Hepatocyte (in vitro differentiated cells): ENCODE measurements around the gene SFXN4. TPM values are rescaled to one million over a fixed set of nuclear protein-coding genes. Genes with fewer than 3 reads are reported as not detected.

Experiments used
- DNase-seq: peaks from one replicate; pipeline ENCODE4 v3.0.0-alpha.2; 2016; ENCODE audit warnings: low spot score
- H2AFZ ChIP-seq: fragments of 200-600 bp; sonication (generic); 2 replicates; pipeline ENCODE4 v1.6.0; 2016; ENCODE audit warnings: antibody characterized with exemption, mild to moderate bottlenecking
- H3K27ac ChIP-seq: fragments of 200-600 bp; sonication (generic); 2 replicates; pipeline ENCODE4 v1.5.1; 2016; ENCODE audit warnings: mild to moderate bottlenecking
- H3K27me3 ChIP-seq: fragments of 200-600 bp; sonication (generic); 2 replicates; pipeline ENCODE4 v1.6.1; 2016
- H3K36me3 ChIP-seq: fragments of 200-600 bp; sonication (generic); replicated peaks from 2 replicates; pipeline ENCODE4 v1.5.1; 2016; ENCODE audit warnings: low read depth; ENCODE audit not compliant: insufficient read depth
- H3K4me1 ChIP-seq: fragments of 200-600 bp; sonication (generic); 2 replicates; pipeline ENCODE4 v1.5.1; 2016; ENCODE audit warnings: mild to moderate bottlenecking, moderate library complexity; ENCODE audit not compliant: insufficient read depth
- H3K4me2 ChIP-seq: fragments of 200-600 bp; sonication (generic); 2 replicates; pipeline ENCODE4 v1.6.0; 2016
- H3K4me3 ChIP-seq: fragments of 200-600 bp; sonication (generic); 2 replicates; pipeline ENCODE4 v1.5.1; 2016; ENCODE audit warnings: mild to moderate bottlenecking
- H3K79me2 ChIP-seq: fragments of 200-600 bp; sonication (generic); 2 replicates; pipeline ENCODE4 v1.6.0; 2017; ENCODE audit warnings: mild to moderate bottlenecking
- H3K9me2 ChIP-seq: fragments of 200-600 bp; sonication (generic); replicated peaks from 2 replicates; pipeline ENCODE4 v1.6.0; 2017; ENCODE audit warnings: mild to moderate bottlenecking; ENCODE audit not compliant: insufficient read depth
- H3K9me3 ChIP-seq: fragments of 200-600 bp; sonication (generic); 2 replicates; pipeline ENCODE4 v1.5.1; 2016; ENCODE audit warnings: low read depth, mild to moderate bottlenecking
- H4K20me1 ChIP-seq: fragments of 200-600 bp; sonication (generic); 2 replicates; pipeline ENCODE4 v1.6.0; 2016; ENCODE audit warnings: mild to moderate bottlenecking; ENCODE audit not compliant: insufficient read depth, poor library complexity, severe bottlenecking
- EZH2 ChIP-seq: fragments of 200-600 bp; sonication (generic); IDR thresholded peaks from 2 replicates; pipeline ENCODE4 v1.6.1; 2016; ENCODE audit warnings: antibody characterized with exemption, mild to moderate bottlenecking, borderline replicate concordance
- EZH2phosphoT487 ChIP-seq: fragments of 200-600 bp; sonication (generic); IDR thresholded peaks from one replicate; pipeline ENCODE4 v1.6.1; 2018; ENCODE audit warnings: antibody characterized with exemption, mild to moderate bottlenecking, low read depth, moderate library complexity; ENCODE audit not compliant: unreplicated experiment, severe bottlenecking
- WGBS: methylation state at CpG from one replicate; pipeline ENCODE4 v1.1.6; 2016; ENCODE audit warnings: low lambda C conversion rate; ENCODE audit errors: missing lambda C conversion rate; 5-methylcytosine and 5-hydroxymethylcytosine counted together
- polyA plus RNA-seq: library from polyadenylated mRNA; unstranded; fragments of >200 nt; fragmentation: Nextera tagmentation; extraction: Ambion mirVana; gene quantifications from 2 replicates; pipeline ENCODE4 v1.2.1, GENCODE V29; 2016
- total RNA-seq: library from RNA; depleted of rRNA; stranded (reverse); fragments of >200 nt; gene quantifications from 2 replicates; pipeline ENCODE4 v1.2.3, GENCODE V29; 2014
- TF ChIP-seq, protein P1 (sequence below): fragments of 200-600 bp; sonication (generic); IDR thresholded peaks from 2 replicates; pipeline ENCODE4 v1.5.1; 2016; ENCODE audit warnings: antibody characterized with exemption, mild to moderate bottlenecking; ENCODE audit not compliant: poor library complexity

SFXN4 gene
- total and polyA plus RNA-seq, 2 experiments from 2014 or later: 27.2 to 41.5 TPM

DNA sequence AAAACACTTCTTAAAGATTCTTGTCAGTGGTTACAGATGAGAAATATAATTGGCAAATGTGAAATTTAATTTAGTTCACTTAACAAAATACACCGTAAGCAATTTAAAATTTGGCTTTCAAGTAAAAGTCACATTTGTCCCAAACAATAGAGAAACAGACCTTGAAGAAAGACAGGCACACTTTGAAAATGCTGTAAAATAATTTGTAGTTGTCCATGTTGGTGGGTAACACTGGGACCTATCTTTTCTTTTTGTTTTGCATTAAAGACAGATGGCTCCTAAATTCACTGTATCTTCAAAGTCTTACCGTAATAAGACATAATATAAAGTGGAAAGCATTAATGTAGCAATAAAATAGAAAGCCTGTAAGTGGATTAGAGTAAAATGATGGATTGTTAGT is 45.1 kb upstream of the SFXN4 start:
- no peaks in the 10 kb centered on the region for H4K20me1 ChIP-seq
- H3K4me3 ChIP-seq: no peak overlapping the region
- H3K27me3 ChIP-seq: no peaks in the 10 kb centered on the region
- TF ChIP-seq EZH2phosphoT487: no peak
- WGBS: 63% methylated on average over 2 of the region's 2 CpGs
- peaks cover 41% of the 10 kb centered on the region for H3K4me1 ChIP-seq
- H2AFZ ChIP-seq: no peak overlapping the region
- peak overlapping the region; percentile 83 for H3K4me2 ChIP-seq
- no peaks in the 10 kb centered on the region for H3K9me2 ChIP-seq
- H3K27ac ChIP-seq: peak overlapping the region; percentile 92
- H3K79me2 ChIP-seq: peaks cover 66% of the 10 kb centered on the region
- DNase-seq: no peak
- H3K9me3 ChIP-seq: no peaks in the 10 kb centered on the region
- no peaks in the 10 kb centered on the region for H3K36me3 ChIP-seq

DNA sequence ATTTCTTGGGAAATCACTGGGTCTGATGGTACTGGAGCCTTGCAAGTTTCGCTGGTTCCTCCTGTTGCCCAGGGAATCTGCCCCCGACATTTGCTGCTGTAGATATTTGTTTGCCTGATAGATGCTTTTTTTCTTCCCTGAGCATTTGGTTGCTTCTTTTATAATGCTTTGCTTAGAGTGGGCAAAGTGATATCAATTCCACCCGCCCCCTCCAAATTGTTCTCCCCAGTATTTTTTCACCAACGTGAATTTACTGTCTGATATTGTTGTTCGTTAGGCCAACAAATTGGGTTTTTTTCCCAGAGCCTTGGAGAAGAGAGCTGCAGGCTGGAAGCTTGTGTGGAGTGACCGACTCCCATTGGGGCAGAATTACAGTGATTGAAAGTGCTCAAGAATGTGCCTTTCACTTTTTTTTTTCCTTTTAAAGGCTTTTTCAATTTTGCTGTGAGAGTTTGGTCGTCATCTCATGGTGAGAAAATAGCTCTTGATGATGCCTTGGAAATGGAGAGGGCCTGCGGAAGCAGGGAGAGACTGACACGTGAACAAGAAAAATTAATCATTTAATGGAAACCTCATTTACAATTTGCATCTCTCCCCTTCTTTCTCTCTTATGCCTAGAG is 44.3 kb upstream of the SFXN4 start:
- no peak for DNase-seq
- Histone ChIP-seq H3K79me2 (peaks cover 58% of the 10 kb centered on the region), H3K4me2 (peak overlapping the region; percentile 83), H2AFZ (no peak overlapping the region), H3K27ac (peak overlapping the region; percentile 92), H3K9me2 (no peaks in the 10 kb centered on the region), H3K4me1 (peaks cover 36% of the 10 kb centered on the region), H3K27me3 (no peaks in the 10 kb centered on the region), H4K20me1 (no peaks in the 10 kb centered on the region), H3K36me3 (no peaks in the 10 kb centered on the region), H3K9me3 (no peaks in the 10 kb centered on the region), H3K4me3 (peak overlapping the region; percentile 20)
- 32% methylated on average over 9 of the region's 9 CpGs for WGBS
- TF ChIP-seq EZH2phosphoT487: no peak
- TF ChIP-seq, protein P1, sequence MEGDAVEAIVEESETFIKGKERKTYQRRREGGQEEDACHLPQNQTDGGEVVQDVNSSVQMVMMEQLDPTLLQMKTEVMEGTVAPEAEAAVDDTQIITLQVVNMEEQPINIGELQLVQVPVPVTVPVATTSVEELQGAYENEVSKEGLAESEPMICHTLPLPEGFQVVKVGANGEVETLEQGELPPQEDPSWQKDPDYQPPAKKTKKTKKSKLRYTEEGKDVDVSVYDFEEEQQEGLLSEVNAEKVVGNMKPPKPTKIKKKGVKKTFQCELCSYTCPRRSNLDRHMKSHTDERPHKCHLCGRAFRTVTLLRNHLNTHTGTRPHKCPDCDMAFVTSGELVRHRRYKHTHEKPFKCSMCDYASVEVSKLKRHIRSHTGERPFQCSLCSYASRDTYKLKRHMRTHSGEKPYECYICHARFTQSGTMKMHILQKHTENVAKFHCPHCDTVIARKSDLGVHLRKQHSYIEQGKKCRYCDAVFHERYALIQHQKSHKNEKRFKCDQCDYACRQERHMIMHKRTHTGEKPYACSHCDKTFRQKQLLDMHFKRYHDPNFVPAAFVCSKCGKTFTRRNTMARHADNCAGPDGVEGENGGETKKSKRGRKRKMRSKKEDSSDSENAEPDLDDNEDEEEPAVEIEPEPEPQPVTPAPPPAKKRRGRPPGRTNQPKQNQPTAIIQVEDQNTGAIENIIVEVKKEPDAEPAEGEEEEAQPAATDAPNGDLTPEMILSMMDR: no peak
- TF ChIP-seq EZH2: no peak

DNA sequence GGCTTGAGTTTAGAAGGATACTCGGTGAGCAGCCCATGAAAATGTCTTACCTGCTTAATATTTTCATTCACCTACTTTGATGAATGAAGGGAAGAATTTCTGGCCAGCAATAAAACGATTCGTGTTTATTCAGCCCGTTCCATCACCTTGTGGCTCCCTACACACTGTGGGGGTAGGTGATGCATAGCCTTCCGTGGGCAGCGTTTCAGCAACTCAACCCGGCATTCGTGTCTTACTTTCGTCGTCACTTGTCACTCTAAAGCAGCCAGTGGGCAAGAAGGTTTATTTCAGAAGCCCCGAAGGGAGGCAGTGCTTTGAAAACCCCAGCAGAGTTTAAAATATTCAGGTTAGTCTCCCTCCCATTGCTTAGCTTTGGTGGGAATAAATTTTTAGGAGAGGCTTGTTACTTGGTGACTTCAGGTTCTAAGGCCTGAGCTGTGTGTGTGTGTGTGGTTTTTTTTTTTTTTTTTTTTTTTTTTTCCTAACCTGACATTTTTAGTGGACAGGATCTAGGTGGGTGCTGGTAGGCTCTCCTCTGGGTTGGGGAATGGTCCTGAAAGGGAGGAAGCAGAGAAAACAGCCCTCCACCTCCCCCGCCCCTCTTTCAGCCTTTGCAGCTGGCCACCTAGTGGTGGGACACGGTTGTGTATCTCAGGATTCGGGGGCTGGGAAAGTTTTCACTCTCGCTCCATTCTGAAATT is 43.7 kb upstream of the SFXN4 start:
- 18% methylated on average over 15 of the region's 15 CpGs for WGBS
- H3K79me2 ChIP-seq: peaks cover 52% of the 10 kb centered on the region
- peak overlapping the region; percentile 71 for H3K4me3 ChIP-seq
- TF ChIP-seq, protein P1: peak; percentile 68
- TF ChIP-seq EZH2 (no peak), EZH2phosphoT487 (no peak)
- H3K9me2 ChIP-seq: no peaks in the 10 kb centered on the region
- H4K20me1 ChIP-seq: no peaks in the 10 kb centered on the region
- peak overlapping the region; percentile 83 for H3K4me2 ChIP-seq
- peak overlapping the region; percentile 92 for H3K27ac ChIP-seq
- peaks cover 36% of the 10 kb centered on the region for H3K4me1 ChIP-seq
- H3K36me3 ChIP-seq: no peaks in the 10 kb centered on the region
- H3K9me3 ChIP-seq: no peaks in the 10 kb centered on the region
- H3K27me3 ChIP-seq: no peaks in the 10 kb centered on the region
- H2AFZ ChIP-seq: no peak overlapping the region
- peak; percentile 78 for DNase-seq

DNA sequence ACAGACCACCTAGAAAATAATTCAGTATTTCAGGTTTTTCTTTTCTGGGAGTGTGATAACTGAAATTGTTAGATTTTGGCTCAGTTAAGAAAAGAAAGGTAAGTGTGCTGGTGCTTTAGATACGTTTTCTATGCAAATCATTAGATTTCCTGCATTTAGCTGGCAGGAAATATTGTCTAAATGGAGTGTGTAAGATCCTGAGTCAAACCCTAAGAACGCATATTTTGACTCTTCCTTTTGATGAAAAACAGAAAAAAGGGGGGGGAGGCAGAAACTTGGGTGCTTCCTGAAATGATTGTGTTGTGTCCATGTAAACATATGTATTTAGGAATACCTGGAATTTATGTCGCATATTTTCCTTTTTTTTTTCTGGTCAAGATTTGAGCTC is 43.0 kb upstream of the SFXN4 start:
- TF ChIP-seq EZH2phosphoT487 (no peak), EZH2 (no peak)
- TF ChIP-seq, protein P1: no peak
- Histone ChIP-seq H3K9me3 (no peaks in the 10 kb centered on the region), H3K36me3 (no peaks in the 10 kb centered on the region), H3K79me2 (peaks cover 45% of the 10 kb centered on the region), H2AFZ (peak overlapping the region; percentile 35), H3K4me3 (peak overlapping the region; percentile 71), H3K4me1 (peaks cover 36% of the 10 kb centered on the region), H3K9me2 (no peaks in the 10 kb centered on the region), H3K4me2 (peak overlapping the region; percentile 83), H4K20me1 (no peaks in the 10 kb centered on the region), H3K27me3 (no peaks in the 10 kb centered on the region), H3K27ac (peak overlapping the region; percentile 92)
- no peak for DNase-seq
- WGBS: 26% methylated on average over 3 of the region's 3 CpGs
